GM20431 (cell line): ENCODE data around the gene FAM47A.

Experiments
- in situ Hi-C: fragments of 300-500 bp; cut with MseI, MboI; formaldehyde crosslinking; loops from one replicate; pipeline ENCODE4 v1.15.0; 2020; ENCODE audit warnings: low sequenced_read_pairs; ENCODE audit not compliant: unreplicated experiment

The FAM47A gene

GRCh38 chrX:34132028-34132427 is at the start of gene FAM47A:
TSS of gene FAM47A (minus strand) at chrX:34132314. CDS start at chrX:34132278, 36 bp downstream.
- in situ Hi-C loops: no loop called here

DNA sequence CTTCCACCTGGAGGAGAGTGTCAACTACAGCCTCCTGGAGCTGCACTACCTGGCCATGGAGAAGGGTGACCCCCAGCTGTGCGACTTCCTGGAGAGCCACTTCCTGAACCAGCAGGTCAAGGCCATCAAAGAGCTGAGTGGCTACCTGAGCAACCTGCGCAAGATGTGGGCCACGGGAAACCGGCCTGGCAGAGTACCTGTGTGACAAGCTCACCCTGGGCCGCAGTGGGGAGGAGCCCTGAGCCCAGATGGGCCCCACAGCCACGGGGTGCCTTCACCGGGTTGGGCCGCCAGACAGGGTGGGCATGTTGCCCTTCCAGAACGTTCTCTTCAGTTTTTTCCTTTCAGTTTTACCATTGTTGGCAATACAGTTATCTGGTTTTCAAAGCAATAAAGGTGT is 15.2 kb upstream of the FAM47A start:
- in situ Hi-C loops: no loop called here

GRCh38 chrX:34146906-34147305 is 14.8 kb upstream of the FAM47A start:
- in situ Hi-C loops: no loop called here

GRCh38 chrX:34144246-34144645 is 12.1 kb upstream of the FAM47A start:
- in situ Hi-C loops: no loop called here

GRCh38 chrX:34140816-34141215 is 8.7 kb upstream of the FAM47A start:
- in situ Hi-C loops: no loop called here

DNA sequence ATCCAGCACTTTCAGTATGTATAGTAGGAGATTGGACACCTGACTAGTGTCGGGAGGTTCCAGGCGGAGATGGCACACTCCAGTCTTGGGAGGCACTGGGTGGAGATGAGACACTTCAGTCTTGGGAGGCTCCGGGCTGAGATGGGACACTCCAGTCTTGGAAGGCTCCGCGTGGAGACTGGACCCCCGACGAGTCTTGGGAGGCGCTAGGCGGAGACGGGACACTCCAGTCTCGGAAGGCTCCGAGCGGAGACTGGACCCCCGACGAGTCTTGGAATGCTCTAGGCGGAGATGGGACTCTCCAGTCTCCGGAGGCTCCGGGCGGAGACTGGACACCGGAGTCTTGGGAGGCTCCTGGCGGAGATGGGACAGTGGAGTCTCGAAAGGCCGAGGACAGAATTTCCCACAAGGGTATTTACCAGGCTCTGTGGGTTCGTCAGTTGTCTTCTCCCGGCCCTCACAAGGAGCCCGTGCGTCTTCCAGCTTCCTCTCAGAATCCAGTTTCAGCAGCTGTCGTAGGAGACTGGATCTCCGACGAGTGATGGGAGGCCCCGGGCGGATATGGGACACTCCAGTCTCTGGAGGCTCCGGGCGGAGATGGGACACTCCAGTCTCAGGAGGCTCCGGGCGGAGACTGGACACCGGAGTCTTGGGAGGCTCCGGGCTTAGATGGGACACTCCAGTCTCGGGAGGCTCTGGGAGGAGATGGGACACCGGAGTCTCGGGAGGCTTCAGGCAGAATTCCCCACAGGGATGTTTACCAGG is 952 bp downstream of the FAM47A start:
- in situ Hi-C loops: no loop called here

DNA sequence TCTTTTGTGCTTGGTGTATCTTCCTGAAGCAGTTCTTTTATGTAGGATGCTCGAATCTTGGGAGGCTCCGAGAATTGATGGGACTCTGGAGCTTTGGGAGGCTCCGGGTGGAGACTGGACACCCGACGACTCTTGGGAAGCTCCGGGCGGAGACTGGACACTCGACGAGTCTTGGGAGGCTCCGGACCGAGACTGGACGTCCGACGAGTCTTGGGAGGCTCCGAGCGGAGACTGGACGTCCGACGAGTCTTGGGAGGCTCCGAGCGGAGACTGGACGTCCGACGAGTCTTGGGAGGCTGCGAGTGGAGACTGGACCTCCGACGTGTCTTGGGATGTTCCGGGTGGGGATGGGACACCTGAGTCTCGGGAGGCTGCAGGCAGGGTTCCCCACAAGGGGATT is 1.6 kb downstream of the FAM47A start:
- in situ Hi-C loops: no loop called here

DNA sequence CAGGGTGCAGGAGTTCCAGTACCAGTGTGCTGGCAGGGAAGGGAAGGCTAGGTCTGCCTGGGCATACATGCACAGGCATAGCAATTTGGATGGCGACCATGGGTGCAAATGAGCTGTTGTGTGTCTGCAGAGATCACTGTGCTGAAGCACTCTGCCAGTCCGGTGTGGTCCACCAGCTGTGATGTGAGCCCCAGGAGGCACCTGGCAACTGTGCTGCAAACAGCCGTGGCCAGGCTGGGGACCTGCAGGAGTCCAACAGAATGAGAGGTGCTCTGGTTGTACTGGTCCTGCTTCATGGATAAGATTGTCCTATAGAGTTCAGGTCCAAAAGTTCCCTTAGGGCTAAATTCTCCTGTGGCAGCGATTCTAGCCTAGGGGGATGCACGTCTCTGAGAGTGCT is 6.1 kb downstream of the FAM47A start:
- in situ Hi-C loops: no loop called here

- in situ Hi-C loops: no loop called here
Observed at GRCh38 chrX:34119122-34119521, 13.0 kb downstream of the FAM47A start.

- in situ Hi-C loops: no loop called here
Observed at GRCh38 chrX:34112459-34112858, 19.7 kb downstream of the FAM47A start.
